ENCODE measurements around the gene DCT. TPM values are rescaled to one million over a fixed set of nuclear protein-coding genes. Genes with fewer than 3 reads are reported as not detected.

The DCT gene
- total RNA-seq, 2 experiments from 2014 or later, result 0.26 to 0.33 TPM

- Mint-ChIP-seq H3K4me1 (no peaks in the 10 kb centered on the region), H3K9me3 (peaks cover 4% of the 10 kb centered on the region), H3K4me3 (no peak overlapping the region), H3K36me3 (no peaks in the 10 kb centered on the region), H3K27ac (no peak overlapping the region), H3K27me3 (peaks cover 2% of the 10 kb centered on the region)
- no peak for ATAC-seq (ENCODE audit: low read depth)
- POLR2A ChIA-PET, result no interaction called here
- no peak for DNase-seq
These were observed 71.0 kb downstream of the DCT start for GRCh38 chr13:94408314-94409036.

- no peaks in the 10 kb centered on the region for H3K9me3 Mint-ChIP-seq
- no peak overlapping the region for H3K27ac Mint-ChIP-seq
- H3K36me3 Mint-ChIP-seq, result no peaks in the 10 kb centered on the region
- DNase-seq (no peak), ATAC-seq (ENCODE audit: low read depth) (no peak)
- peaks cover 3% of the 10 kb centered on the region for H3K27me3 Mint-ChIP-seq
- no peaks in the 10 kb centered on the region for H3K4me1 Mint-ChIP-seq
- POLR2A ChIA-PET, result no interaction called here
- no peak overlapping the region for H3K4me3 Mint-ChIP-seq
These were observed 78.6 kb downstream of the DCT start for GRCh38 chr13:94400874-94401273.

DNA sequence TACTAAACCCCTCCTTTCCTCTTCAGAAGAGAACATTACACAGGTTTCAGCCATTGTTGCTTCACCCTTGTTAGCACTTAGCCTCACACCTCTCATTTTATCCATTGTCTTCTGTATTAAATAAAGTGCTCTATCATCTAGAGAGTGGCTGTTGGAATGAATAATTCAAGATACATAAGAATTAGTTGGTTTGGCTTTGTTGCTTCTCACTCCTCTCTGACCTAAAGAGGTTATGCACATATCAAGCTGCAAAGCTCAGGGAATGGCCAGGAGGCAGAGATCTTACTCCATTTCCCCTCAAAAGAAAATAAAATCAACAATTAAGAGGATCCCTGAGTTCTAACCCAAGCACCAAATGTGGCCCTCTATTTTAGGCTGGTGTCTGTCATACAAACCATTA is 79.7 kb downstream of the DCT start:
- Mint-ChIP-seq H3K27ac (no peak overlapping the region), H3K4me1 (no peaks in the 10 kb centered on the region), H3K36me3 (no peaks in the 10 kb centered on the region), H3K4me3 (no peak overlapping the region), H3K9me3 (no peaks in the 10 kb centered on the region), H3K27me3 (peaks cover 3% of the 10 kb centered on the region)
- no peak for ATAC-seq (ENCODE audit: low read depth)
- no peak for DNase-seq
- POLR2A ChIA-PET, result no interaction called here

DNA sequence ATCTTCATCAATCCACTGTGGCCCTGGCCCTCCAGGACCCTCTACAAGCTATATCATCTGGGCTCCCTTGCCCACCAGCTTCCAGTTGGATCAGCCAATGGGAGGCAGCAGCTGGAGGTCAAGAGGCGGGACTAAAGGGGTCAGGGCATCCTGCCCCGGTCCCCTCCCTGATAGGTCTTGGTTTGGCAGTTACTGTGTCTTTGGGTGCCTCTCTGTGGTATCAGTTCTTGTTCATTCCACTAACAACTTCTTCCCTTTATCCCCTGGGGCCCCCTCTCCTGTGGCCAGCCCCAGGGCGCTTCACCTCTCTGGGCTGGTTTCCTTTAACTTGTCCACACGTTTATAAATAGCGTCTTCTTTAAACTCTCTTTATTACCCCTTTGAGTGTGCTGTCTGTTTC is 83.6 kb downstream of the DCT start:
- ATAC-seq (ENCODE audit: low read depth), result no peak
- Mint-ChIP-seq H3K27ac (no peak overlapping the region), H3K9me3 (no peaks in the 10 kb centered on the region), H3K36me3 (no peaks in the 10 kb centered on the region), H3K27me3 (peaks cover 3% of the 10 kb centered on the region), H3K4me3 (no peak overlapping the region), H3K4me1 (no peaks in the 10 kb centered on the region)
- POLR2A ChIA-PET, result no interaction called here
- DNase-seq, result no peak

DNA sequence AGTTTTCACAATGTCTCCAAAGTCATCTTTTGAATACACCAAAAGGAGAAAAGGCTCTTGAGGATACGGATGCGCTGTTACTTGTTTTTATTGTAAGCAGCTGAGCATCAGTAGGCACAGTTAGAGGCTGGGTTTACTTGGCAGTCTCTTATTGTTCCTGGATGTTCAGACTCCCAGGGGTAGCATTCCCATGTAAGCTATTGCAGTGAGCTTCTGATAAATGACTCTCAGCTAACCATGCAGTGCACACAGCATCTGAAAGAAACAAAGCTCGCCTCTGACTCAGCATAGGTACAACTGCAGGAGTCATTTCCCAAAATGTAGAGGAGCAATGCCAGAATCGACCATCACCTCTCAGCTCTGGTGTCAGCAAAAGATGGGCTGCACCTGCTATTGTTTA is 84.8 kb downstream of the DCT start:
- H3K36me3 Mint-ChIP-seq, result no peaks in the 10 kb centered on the region
- no peak for ATAC-seq (ENCODE audit: low read depth)
- POLR2A ChIA-PET, result no interaction called here
- H3K27me3 Mint-ChIP-seq, result peaks cover 2% of the 10 kb centered on the region
- no peak overlapping the region for H3K4me3 Mint-ChIP-seq
- H3K4me1 Mint-ChIP-seq, result no peaks in the 10 kb centered on the region
- no peak for DNase-seq
- no peak overlapping the region for H3K27ac Mint-ChIP-seq
- no peaks in the 10 kb centered on the region for H3K9me3 Mint-ChIP-seq

- H3K4me3 Mint-ChIP-seq, result no peak overlapping the region
- POLR2A ChIA-PET, result no interaction called here
- H3K36me3 Mint-ChIP-seq, result no peaks in the 10 kb centered on the region
- H3K9me3 Mint-ChIP-seq, result no peaks in the 10 kb centered on the region
- no peak overlapping the region for H3K27ac Mint-ChIP-seq
- DNase-seq (no peak), ATAC-seq (ENCODE audit: low read depth) (no peak)
- no peaks in the 10 kb centered on the region for H3K27me3 Mint-ChIP-seq
- H3K4me1 Mint-ChIP-seq, result no peaks in the 10 kb centered on the region
These were observed 88.6 kb downstream of the DCT start for GRCh38 chr13:94390881-94391280.

GRCh38 chr13:94389604-94390351 is 89.7 kb downstream of the DCT start:
- no peaks in the 10 kb centered on the region for H3K36me3 Mint-ChIP-seq
- H3K4me1 Mint-ChIP-seq, result no peaks in the 10 kb centered on the region
- no peaks in the 10 kb centered on the region for H3K9me3 Mint-ChIP-seq
- no peak overlapping the region for H3K4me3 Mint-ChIP-seq
- no peak overlapping the region for H3K27ac Mint-ChIP-seq
- POLR2A ChIA-PET, result no interaction called here
- H3K27me3 Mint-ChIP-seq, result no peaks in the 10 kb centered on the region
- DNase-seq (no peak), ATAC-seq (ENCODE audit: low read depth) (no peak)

DNA sequence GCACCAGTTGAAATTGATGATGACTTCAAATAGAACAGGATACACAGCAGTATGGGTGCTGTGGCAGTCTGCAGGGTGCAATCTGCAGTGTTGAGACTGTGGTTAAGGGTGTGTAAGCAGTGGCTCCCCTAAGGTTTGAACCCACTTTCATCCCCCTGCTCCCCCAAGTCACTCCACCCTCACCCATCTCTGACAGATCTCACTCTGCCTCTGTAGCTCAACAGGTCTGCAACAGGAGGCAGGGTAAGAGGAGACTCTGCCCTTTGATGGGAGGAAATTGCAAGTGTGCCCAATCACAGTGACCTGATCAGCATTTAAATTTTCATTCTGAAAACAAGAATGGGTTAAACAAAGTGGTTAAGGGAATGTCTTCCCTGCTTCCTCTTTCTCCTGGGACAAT is 92.4 kb downstream of the DCT start:
- no peak overlapping the region for H3K4me3 Mint-ChIP-seq
- H3K36me3 Mint-ChIP-seq, result no peaks in the 10 kb centered on the region
- no peaks in the 10 kb centered on the region for H3K4me1 Mint-ChIP-seq
- DNase-seq (no peak), ATAC-seq (ENCODE audit: low read depth) (no peak)
- no peaks in the 10 kb centered on the region for H3K27me3 Mint-ChIP-seq
- POLR2A ChIA-PET, result no interaction called here
- no peaks in the 10 kb centered on the region for H3K9me3 Mint-ChIP-seq
- H3K27ac Mint-ChIP-seq, result no peak overlapping the region

Other genes with a start within 250 kb of the DCT start
- gene TGDS, start 116.5 kb upstream of the DCT start, total RNA-seq, result 10 to 100 TPM; 18.3 to 19.6 TPM
- gene GPR180, start 122.2 kb upstream of the DCT start, total RNA-seq, result 1 to 10 TPM; 5.3 to 5.4 TPM
- not detected for gene SOX21, start 232.9 kb upstream of the DCT start, total RNA-seq

Data from activated naive CD8-positive, alpha-beta T cell treated with anti-CD3 and anti-CD28 coated beads, Interleukin-2, amount 10 ng/mL, durations not matched to agents 7 days and 5 days (primary cell).